Activated CD4-positive, CD25-positive, alpha-beta regulatory T cell treated with anti-CD3 and anti-CD28 coated beads, Interleukin-2, amount 50 U/mL, for 72 hours (primary cell): ENCODE measurements around the gene ANK3.

Experiments
- DNase-seq: peaks from one replicate; pipeline ENCODE4 v3.0.0; 2021

The ANK3 gene

DNA sequence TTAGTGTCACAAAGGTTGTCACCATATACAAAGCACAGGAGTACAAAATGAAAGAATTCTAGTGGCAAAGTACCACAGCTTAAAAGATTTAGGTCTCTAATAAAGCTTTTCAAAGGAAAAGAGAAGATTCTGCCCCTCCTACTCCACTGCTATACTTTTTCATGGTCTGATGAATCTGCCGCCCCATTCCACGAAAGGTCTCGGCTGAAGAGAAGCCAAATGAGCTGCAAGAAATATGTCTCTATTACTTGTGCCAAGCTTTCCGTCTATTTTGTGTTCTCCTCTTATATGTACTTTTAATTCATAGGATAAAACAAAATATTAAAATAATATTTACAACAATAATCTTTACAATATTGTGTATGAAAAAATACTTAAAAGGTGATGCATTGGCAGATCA lies 222.6 kb downstream of the ANK3 start:
- no peak for DNase-seq

DNA sequence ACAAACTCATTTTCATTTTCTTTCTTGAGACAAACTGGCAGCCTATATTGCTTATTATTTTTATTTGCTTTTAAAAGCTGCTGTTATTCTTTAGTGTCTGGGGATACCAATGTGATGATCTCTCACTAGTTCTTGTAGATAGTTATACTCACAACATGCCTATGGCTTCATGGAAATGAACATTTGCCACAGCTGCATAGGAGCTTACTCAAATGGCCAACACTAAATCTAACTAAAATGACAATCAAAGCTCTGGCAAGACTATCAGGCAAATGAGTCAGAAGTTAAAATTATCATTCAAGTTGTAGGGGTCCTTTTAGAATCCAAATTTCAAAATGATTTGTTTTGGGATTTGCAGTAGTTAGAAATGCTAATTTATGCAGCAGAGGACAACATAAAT lies 225.9 kb downstream of the ANK3 start:
- no peak for DNase-seq

DNA sequence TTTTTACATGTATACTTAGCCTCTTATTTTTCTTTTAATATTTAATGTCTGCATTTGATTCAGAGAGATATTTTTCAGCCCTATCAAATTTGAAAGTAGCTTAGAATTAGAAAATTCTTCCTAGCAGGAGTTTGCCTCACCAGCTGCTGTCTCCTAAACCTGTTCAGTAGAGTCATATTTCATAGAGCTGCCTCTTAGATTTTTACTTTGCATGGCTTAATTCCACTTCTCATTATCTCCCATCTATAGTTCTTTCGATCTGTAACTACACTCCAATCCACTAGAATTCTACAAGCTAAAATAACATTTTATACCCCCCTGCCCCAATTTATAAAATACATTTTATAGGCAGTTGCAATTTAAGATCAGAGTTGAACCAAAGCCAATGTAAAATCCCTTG lies 227.0 kb downstream of the ANK3 start:
- DNase-seq = no peak

DNA sequence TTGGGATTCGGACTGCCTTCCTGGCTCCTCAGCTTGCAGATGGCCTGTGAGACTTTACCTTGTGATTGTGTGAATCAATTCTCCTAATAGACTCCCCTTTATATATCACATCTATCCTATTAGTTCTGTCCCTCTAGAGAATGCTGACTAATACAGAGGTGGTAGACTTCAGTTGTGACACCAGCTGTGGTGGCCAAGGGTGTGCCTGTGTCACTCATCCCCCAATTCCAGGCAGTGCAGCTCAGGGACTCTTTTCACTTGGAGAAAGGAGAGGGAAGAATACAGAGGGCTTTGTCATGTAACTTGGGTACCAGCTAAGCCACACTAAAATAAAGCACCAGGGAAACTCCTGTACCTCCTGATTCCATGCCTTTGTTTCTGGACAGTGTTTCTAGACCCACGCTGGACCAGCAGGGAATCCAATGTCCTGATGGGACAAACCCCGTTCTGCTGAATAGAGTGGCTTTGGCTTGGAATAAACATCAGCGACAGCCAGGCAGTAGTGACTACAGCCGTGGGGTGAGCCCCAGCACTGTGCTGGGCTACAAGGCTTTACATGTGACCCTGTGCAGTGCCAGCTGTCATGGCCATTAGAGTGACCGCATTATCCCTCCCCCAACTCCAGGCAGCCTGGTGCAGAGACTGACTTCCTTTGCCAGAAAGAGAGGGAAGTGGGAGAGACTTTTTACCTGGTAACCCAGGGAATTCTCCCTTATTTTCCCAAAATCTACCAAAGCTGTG lies 233.6 kb downstream of the ANK3 start:
- DNase-seq = no peak

DNA sequence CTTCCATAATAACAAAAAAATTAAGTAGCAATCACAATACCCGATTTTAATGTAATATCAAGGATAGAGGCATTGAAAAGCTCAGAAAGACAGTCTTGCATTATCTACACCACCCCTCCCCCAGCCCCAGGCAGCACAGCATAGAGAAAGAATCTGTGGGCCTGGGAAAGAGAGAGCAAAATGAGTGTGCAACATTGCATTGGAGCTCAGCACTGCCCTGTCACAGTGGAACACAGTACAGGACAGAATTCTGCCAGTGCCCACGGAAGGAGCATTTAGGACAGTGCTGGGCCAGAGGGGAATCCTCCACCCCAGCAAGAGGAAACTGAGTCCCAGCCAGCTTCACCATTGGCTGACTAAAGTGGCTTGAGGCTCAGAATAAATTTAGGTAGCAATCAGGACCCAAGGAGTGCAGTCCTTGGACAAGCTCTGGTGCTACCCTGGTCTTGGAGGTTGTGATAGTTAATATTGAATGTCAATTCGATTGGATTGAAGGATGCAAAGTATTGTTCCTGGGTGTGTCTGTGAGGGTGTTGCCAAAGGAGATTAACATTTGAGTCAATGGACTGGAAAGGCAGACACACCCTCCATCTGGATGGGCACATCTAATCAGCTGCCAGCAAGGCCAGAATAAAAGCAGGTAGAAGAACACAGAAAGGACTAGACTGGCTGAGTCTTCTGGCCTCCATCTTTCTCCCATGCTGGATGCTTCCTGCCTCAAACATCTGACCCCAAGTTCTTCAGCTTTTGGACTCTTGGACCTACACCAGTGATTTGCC lies 234.4 kb downstream of the ANK3 start:
- DNase-seq = no peak

DNA sequence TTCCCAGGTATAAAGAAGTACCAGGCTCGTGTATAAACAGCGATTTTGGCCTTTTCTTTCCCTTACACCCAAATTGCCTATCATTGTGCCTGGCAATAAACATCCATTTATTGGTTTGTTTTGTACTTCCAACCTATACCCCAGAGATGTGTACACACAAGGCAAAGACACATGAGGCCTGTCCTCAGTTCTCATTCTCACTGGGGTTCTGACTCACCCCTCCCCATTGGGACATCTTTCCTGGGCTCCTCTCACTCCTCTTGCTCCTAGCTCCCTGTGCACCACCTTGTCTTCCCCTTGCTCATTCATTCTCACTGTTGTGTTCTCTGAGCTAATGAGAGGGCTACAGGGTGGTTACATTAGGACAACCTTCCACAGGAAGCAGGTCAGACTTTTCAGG lies 240.7 kb downstream of the ANK3 start:
- no peak for DNase-seq

DNA sequence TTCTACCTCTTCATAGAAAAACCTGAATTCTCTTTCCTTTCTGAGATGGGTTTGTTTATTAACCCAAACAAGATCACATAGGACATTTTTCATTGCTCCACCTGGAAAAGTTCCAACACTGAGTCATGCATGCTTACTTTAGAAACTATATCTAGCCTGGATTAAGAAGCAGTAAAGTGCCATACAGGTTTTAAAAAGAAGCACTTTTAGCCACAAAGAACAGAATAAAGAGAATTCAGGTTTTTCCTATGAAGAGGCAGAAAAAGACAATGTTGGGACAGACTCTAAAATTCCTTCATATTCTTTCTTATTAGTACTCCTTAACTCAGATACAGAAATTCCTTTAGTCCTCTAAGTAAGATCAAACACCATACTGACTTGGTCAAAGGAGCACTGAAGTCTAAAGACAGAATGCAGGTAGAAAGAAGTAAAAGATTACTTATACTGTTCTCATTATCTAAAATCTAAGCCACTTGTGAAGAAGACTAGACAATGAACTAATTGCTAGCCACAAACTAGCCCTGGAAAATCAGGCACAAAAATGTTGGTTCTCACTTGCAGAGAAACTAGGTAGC lies 241.3 kb downstream of the ANK3 start:
- DNase-seq = no peak

DNA sequence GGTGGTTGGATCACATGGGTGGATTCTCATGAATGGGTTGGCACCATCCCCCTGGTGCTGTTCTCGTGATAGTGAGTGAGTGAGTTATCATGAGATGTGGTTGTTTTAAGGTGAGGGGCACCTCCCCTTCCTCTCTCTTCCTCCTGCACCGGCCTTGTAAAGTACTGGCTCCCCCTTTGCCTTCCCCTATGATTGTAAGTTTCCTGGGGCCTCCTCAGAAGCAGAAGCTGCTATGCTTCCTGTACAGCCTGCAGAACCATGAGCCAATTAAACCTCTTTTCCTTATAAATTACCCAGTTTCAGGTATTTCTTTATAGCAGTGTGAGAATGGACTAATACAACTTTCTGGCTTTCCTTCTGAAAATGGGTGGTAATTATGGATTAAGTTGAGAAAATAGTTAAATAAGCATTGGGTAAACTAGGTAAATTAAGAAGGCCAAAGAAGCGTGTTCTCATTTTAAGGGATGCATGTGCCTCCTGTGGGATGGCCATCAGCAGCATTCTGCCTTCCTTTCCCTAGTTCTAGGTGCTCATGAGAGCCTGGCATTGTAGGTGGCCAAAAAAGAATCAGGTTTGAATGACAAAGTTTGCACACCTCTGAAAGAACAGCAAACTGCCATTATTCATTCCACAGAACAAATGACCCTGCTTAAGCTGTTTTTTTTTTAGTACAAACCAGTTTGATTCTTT lies 242.0 kb downstream of the ANK3 start:
- DNase-seq = no peak

DNA sequence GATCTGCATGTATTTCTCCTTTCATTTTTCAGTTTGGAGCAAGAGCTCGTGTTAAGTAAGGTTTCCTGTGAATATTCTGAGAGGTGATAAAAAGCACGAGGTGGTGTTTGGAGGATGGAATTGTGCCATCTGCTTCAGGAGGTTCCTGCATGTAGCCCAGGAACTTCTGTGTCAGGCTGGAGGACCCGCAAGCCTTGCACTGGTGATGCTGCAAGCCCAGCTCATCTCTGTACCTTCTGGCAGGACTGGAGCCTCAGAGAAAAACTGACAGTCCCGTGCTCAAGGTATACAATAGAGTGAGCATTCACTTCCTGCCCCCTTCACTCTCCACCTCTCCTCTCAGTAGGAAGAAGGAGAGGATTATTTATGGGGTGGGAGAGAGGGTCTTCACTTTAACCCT lies 242.7 kb downstream of the ANK3 start:
- DNase-seq = no peak

DNA sequence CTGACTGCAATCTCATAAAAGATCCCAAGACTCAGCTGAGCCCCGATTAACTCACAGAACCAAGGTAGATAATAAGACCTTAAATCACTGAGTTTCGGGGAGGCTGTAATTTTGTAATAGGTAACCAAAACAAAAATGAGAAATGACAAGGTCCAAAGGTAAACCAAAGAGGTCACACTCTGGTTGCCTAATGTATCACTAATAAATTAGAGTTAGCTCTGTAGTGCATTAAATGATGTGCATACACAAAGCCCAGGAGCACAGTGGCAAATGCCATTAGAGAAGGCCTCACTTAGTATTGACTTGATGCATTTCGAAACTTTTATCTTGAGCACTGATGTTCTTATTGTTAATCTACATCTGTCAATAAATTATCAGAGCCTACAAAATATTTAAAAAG lies 245.6 kb downstream of the ANK3 start:
- no peak for DNase-seq

DNA sequence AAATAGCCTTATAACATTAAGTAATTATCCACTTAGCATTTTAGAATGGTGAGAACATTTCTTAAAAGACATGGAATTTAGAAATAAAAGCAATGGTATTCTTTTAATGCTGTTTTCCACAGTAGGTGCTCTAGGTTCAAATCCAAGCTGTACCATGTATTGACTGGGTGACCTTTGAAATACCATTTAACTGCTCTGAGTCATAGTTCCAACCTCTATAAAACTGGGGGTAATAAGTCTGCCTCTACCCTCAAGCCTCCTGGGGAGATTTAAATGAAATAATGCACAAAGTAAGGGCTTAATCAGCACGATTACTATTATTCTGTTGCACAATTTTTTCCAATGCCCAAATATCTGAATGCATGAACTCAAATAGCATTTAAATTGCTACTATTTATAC lies 246.9 kb downstream of the ANK3 start:
- DNase-seq = no peak

DNA sequence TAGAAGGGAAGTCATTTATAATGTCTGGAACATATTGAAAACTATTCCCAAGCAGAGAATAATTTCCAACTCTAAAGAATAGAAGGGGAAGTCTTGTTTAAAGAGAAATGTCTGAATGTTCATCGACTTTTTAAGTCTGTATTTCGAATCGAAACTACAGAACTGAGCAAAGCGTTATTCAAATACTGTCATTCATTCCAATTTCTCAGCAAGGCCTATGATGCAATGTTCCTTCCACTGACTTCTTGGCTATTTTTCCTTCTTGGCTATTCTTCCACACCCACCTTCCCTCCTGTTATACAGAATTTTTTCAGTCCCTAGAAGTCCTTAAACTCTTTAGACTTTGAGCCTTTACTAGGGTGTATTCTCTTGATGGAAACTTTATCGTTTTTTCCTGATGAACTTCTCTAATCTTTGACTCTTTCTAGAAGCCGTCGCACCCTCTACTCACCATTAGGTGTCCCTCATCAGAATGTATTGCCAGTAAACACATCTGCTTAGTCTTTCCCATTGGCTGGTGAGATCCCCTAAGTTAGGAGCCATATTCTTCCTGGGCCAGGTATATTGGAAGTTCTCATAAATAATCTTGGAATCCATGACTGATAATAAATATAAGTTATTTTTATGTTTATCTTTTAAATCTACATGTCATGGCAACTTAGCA lies 247.6 kb downstream of the ANK3 start:
- DNase-seq = no peak

DNA sequence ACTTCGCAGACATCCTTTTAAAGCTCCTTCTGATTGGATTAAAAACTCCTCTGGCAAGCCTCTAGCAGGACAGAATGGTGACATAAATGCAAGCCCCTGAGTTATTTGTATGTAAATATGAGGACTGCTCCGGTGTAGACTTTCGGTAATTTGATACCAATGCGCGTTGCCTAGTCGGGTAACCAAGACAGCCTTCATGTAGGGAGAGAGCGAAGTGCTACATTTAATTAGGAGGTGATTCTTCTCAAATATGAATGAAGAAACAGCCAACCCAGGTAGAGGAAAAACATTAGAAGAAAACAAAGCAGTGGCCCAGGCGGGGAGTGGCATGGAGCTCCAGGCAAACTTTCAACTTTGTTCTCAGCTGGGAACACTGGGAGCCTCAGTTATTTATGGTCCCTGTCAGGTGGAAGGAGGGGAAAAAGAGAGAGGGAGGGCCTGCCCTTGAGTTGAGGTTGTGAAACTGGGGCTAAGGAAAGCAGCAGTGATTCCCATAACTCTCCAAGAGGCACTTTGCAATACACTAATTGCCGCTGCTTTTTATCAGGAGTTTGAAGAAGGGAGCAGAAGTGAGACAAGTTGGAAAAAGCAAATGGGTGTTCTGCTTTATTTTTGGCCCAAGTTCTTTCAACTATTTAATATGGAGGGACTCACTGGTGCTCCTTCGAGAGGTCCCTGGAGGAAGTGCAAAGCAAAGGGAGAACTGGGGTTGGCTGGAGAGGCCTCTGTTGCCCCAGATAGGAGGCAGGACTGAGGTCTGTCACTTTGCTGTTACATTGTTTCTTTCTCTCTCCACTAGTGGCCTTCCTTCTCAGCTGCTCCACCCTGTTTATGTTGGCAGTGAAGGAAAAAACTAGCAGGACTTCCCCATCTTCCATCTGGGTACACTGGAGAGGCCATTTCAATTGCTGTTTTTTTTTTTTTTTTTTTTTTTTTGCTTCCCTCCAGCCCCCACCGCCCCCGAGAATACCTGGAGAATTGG lies 248.7 kb downstream of the ANK3 start:
- DNase-seq = no peak

DNA sequence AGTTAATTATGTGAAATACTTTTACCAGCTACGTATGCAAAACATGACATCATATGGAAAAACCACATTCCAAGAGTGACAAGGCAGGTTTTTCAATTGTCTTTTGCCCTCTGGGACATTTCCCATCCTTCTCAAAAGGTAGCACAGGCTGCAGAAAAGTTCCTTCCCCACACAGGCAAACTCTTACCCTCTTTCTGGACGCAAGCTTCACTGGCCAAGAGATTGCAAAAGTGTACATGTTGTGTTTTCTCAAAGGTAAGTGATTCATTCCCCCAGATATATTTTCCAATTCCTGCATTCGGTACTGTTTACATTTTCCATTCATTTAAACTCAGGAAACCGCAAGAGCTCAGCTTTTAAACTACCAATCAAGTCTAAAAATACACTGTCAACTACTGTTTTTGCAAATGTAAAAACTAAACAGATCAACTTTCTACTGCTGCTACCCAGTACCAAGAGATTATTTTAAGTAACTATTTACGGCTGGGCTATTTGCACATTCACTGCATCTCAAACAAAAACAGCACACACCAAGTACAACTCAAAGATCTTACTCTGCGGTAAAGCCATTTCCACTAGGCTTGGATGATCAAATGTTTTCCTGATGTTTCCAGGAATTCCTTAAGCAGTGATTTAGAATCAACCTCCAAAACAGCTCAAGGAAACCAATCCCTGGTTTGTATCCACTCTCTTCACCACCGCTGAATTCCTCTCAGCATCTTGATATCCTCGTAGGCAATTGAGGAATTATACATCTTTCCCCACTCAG lies 249.7 kb downstream of the ANK3 start:
- DNase-seq = no peak

DNA sequence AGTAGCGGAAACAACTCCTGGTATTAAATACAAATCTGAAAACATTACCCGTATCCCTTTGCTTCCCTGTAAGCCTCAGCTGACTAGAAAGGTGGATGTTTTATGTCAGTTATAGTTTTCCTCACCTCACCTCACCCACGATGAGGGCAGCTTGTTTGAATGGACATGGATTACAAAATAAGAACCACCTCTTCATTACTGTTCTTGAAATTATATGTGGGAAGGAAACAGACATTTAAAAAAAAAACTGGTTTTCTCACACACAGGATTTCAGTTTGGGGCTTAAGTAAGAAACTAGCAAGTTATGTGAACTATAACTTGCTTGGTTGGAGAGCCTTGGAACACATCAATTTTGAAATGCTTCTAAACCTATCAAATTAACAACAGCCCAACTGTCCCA lies 250.4 kb downstream of the ANK3 start:
- DNase-seq = no peak

DNA sequence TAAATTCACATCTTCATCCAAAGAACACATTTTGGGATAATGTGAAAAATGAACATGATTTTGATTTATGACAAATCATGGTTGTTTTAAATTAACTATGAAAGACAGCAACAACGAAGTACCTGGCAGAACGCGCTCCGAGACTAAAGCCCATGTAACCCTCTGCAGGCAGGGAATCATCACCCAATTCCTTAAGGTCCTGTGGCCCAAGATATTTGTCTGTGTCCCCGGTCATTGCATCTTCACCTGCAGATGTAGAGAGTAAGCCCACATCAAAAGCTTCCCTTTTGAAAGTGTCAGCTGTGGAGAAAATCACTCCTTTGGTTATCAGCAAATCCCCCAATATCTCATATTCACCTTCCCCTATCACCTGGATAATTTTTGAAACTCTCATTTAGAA lies 250.8 kb downstream of the ANK3 start:
- no peak for DNase-seq

DNA sequence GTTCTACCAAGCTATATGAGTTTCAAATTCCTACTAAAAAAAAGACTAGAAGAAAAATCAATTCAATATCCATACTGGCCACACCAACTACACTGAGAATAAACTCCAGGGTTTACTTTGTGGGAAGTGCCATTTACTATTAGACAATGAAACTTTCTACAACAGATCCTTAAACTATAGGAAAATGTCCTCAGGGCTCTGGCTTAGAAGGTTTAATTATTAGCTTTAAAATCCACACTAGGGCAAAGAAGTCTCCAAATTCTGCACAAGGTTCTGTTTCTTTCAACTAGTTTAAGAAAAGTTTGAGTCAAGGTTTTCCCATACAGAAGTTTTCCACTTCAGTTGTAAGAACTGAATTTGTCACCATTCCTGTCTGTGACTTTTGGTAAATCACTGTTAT lies 251.6 kb downstream of the ANK3 start:
- DNase-seq = no peak

DNA sequence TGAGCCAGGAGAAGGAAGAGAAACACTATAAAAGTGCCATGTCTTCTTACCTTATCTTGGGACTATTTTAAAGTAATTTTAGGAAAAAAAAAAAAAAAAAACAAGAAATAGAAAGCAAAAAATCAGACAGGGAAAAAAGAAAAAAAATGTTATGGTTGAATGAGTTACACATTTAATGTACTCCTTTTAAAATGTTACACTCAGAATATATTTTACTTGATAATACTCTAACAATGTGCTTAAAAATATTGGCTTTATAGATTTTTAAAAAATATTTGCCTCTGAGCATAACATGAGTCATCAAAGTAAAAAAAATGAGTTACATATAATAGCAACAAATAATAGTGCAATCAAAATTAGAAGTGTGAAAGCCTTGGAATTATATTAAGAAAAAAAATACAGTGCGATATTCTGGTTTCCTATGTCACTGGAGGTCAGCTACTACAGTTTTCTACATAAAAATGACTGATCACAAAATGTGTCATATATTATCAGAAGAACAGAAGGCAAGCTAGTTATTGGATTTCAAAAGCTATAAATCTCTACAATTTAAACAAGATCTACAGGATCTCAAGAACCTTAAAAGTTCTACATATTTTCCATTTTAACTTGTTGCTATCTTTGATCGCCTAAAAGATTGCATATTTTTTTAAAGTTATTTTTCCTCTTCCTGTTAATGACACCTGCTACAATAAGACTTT lies 252.2 kb downstream of the ANK3 start:
- DNase-seq = no peak

DNA sequence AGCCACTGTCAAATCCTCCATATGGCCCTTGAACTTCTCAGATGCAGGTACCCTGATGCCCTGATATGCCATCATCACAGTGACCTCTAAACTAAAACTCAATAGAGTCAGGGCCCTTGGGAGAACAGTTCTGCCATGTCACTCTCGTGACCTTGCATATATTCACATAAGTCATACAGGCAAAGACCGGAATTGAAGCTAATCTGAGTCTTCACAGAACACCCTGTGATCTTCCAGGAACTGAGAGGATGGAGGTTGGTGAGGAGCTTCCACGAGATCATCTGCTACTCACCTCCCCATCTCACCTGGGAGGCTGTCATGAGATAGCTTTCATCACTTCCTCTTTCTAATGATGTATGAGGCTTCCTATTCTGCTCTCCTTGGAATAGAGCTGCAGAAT lies 254.7 kb downstream of the ANK3 start:
- DNase-seq = no peak

DNA sequence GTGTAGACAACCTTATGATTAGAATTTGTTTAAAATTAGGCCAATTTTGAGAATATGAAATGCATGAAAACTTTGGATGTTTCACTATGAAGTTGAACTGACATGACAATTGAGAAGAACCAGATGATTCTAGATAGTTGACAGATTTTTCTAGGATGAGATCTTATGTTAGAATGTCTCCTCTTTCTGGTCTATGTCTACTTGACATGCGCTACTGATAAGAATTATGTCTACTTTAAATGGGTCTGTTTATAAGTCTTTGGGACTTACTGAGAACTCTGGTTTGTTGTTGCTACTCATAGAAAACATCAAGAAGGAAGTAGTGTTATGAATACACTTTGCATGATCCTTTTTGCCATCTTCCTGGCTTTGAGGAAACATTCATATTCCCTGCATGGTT lies 255.1 kb downstream of the ANK3 start:
- DNase-seq = no peak
